HCT116 (cell line): ENCODE data around the gene LGR6. TPM values are rescaled to one million over a fixed set of nuclear protein-coding genes. Genes with fewer than 3 reads are reported as not detected.
A peak's percentile ranks its signal among the peaks of the same experiment; 100 is the strongest.

Experiments used
- ATAC-seq: fragments of 200-7000 bp; cut with Tn5 transposase; 2 replicates; pipeline ENCODE4 v1.9.1; 2020; ENCODE audit warnings: mild to moderate bottlenecking, moderate library complexity
- BruUV-seq: library from RNA; stranded (reverse); fragments of 400-500 nt; replicated peaks from 2 replicates; lab custom pipeline; 2021; lab: Mats Ljungman, UMichigan
- CTCF ChIA-PET: fragments of 300-600 bp; sonication (Branson Sonifier 250); formaldehyde crosslinking; loops from one replicate; lab custom pipeline; 2021; ENCODE audit warnings: antibody characterized with exemption; lab: Charles Lee
- POLR2A ChIA-PET: fragments of 300-600, 350-600 bp; sonication (Branson Sonifier 250); formaldehyde crosslinking; loops from one replicate; lab custom pipeline; 2021; ENCODE audit warnings: antibody characterized with exemption; lab: Charles Lee
- RAD21 ChIA-PET, 2 experiments: fragments of 300-600 bp; sonication (Branson Sonifier 250); formaldehyde crosslinking; loops; one replicate each; lab custom pipeline; 2023; ENCODE audit warnings: low total read pairs in 2 of 2; ENCODE audit not compliant: uncharacterized antibody in 2 of 2, unreplicated experiment in 2 of 2, low non-redundant PET in 1 of 2; lab: Charles Lee
- DNase-seq: peaks from one replicate; pipeline ENCODE4 v3.0.0-alpha.2; 2010; ENCODE audit warnings: low read depth, low spot score
- H2AFZ ChIP-seq: fragments of 200-600 bp; shearing (Covaris generic), sonication (generic); 2 replicates; pipeline ENCODE4 v1.6.1; 2017; ENCODE audit warnings: low read depth, mixed run types, mixed read lengths, antibody characterized with exemption, low read length; ENCODE audit not compliant: poor library complexity, severe bottlenecking
- H3K27ac ChIP-seq: 2 replicates; pipeline ENCODE4 v1.5.1; 2012; ENCODE audit warnings: low read depth, low read length
- H3K27me3 ChIP-seq: fragments of 200-600 bp; sonication (generic); 2 replicates; pipeline ENCODE4 v1.6.1; 2016; ENCODE audit warnings: mixed run types, low read length, mixed read lengths; ENCODE audit not compliant: insufficient read depth
- H3K36me3 ChIP-seq, 2 experiments: fragments of 200-500 bp in 1 of 2; fragments of 200-600 bp in 1 of 2; sonication (Bioruptor generic) in 1 of 2; sonication (generic) in 1 of 2; 2 replicates each; pipeline versions ENCODE4 v1.5.1 to v1.6.1; 2014 to 2016; ENCODE audit warnings: low read length in 2 of 2, inconsistent platforms in 1 of 2, mixed read lengths in 1 of 2, mixed run types in 1 of 2; ENCODE audit not compliant: insufficient read depth in 2 of 2, control insufficient read depth in 1 of 2
- H3K4me1 ChIP-seq, 2 experiments: fragments of 200-600 bp in 1 of 2; sonication (generic) in 1 of 2; 2 replicates each; pipeline versions ENCODE4 v1.5.1 to v1.6.1; 2012 to 2017; ENCODE audit warnings: low read length in 2 of 2, inconsistent platforms in 1 of 2, mild to moderate bottlenecking in 1 of 2, mixed read lengths in 1 of 2, mixed run types in 1 of 2, moderate library complexity in 1 of 2; ENCODE audit not compliant: insufficient read depth in 2 of 2, control insufficient read depth in 1 of 2
- H3K4me2 ChIP-seq: fragments of 200-600 bp; sonication (generic); 2 replicates; pipeline ENCODE4 v1.6.1; 2017; ENCODE audit warnings: mixed run types, low read length, mixed read lengths
- H3K4me3 ChIP-seq, 2 experiments: fragments of 200-600 bp in 1 of 2; sonication (generic) in 1 of 2; replicated peaks in 1 of 2; 2 replicates each; pipeline ENCODE4 v1.5.1; 2011 to 2016; ENCODE audit warnings: low read length in 2 of 2, control low read depth in 1 of 2, low read depth in 1 of 2, mild to moderate bottlenecking in 1 of 2, mixed read lengths in 1 of 2, mixed run types in 1 of 2
- H3K79me2 ChIP-seq: fragments of 200-600 bp; sonication (generic); 2 replicates; pipeline ENCODE4 v1.6.1; 2017; ENCODE audit warnings: mild to moderate bottlenecking, mixed run types, low read length, moderate library complexity, mixed read lengths; ENCODE audit not compliant: insufficient read depth
- H3K9ac ChIP-seq: fragments of 200-600 bp; sonication (generic); 2 replicates; pipeline ENCODE4 v1.6.1; 2016; ENCODE audit warnings: low read length, mixed read lengths
- H3K9me2 ChIP-seq: fragments of 200-600 bp; sonication (generic), shearing (Covaris generic); 2 replicates; pipeline ENCODE4 v1.6.1; 2017; ENCODE audit warnings: mixed run types, mild to moderate bottlenecking, moderate library complexity; ENCODE audit not compliant: insufficient read depth
- H3K9me3 ChIP-seq, 2 experiments: fragments of 200-500 bp in 1 of 2; fragments of 200-600 bp in 1 of 2; sonication (Bioruptor generic) in 1 of 2; sonication (generic) in 1 of 2; 2 replicates each; pipeline ENCODE4 v1.6.1; 2014 to 2017; ENCODE audit warnings: low read length in 2 of 2, mixed read lengths in 2 of 2, inconsistent platforms in 1 of 2, low read depth in 1 of 2, mild to moderate bottlenecking in 1 of 2, mixed run types in 1 of 2, moderate library complexity in 1 of 2; ENCODE audit not compliant: control insufficient read depth in 1 of 2, insufficient read depth in 1 of 2
- H4K20me1 ChIP-seq: fragments of 200-600 bp; sonication (generic), shearing (Covaris generic); 2 replicates; pipeline ENCODE4 v1.6.1; 2017; ENCODE audit warnings: mixed run types, mild to moderate bottlenecking, moderate library complexity; ENCODE audit not compliant: insufficient read depth
- CEBPB ChIP-seq: IDR thresholded peaks from 2 replicates; pipeline ENCODE4 v1.6.1; 2012; ENCODE audit warnings: low read depth
- ELF1 ChIP-seq: IDR thresholded peaks from 2 replicates; pipeline ENCODE4 v1.6.1; 2012; ENCODE audit warnings: low read depth, borderline replicate concordance
- EZH2phosphoT487 ChIP-seq: fragments of 200-600 bp; IDR thresholded peaks from 2 replicates; pipeline ENCODE4 v1.6.1; 2018; ENCODE audit warnings: antibody characterized with exemption, borderline replicate concordance
- FOSL1 ChIP-seq: IDR thresholded peaks from 2 replicates; pipeline ENCODE4 v1.6.1; 2012; ENCODE audit warnings: low read depth
- POLR2A ChIP-seq: IDR thresholded peaks from 2 replicates; pipeline ENCODE4 v1.7.0; 2011; ENCODE audit warnings: borderline replicate concordance; ENCODE audit not compliant: insufficient read depth, insufficient read length; ENCODE audit errors: extremely low read depth
- POLR2AphosphoS5 ChIP-seq: IDR thresholded peaks from 2 replicates; pipeline ENCODE4 v1.6.1; 2011; ENCODE audit warnings: mild to moderate bottlenecking, low read depth, low read length, moderate library complexity
- RAD21 ChIP-seq: IDR thresholded peaks from 2 replicates; pipeline ENCODE4 v1.6.1; 2012; ENCODE audit warnings: low read depth, mild to moderate bottlenecking
- SIN3A ChIP-seq: IDR thresholded peaks from 2 replicates; pipeline ENCODE4 v1.6.1; 2012; ENCODE audit warnings: low read depth
- SP1 ChIP-seq: IDR thresholded peaks from 2 replicates; pipeline ENCODE4 v1.6.1; 2012; ENCODE audit warnings: low read depth
- SRF ChIP-seq: IDR thresholded peaks from 2 replicates; pipeline ENCODE4 v1.6.1; 2012; ENCODE audit warnings: low read depth
- TCF7L2 ChIP-seq: IDR thresholded peaks from 2 replicates; pipeline ENCODE4 v1.7.0; 2011; ENCODE audit warnings: borderline replicate concordance, inconsistent platforms; ENCODE audit not compliant: insufficient read depth, insufficient read length; ENCODE audit errors: extremely low read depth
- YY1 ChIP-seq: IDR thresholded peaks from 2 replicates; pipeline ENCODE4 v1.6.1; 2011; ENCODE audit warnings: low read length, low read depth, moderate library complexity, mild to moderate bottlenecking; ENCODE audit not compliant: insufficient replicate concordance; ENCODE audit errors: extremely low read depth
- ZBTB33 ChIP-seq: IDR thresholded peaks from 2 replicates; pipeline ENCODE4 v1.6.1; 2011; ENCODE audit warnings: mild to moderate bottlenecking, low read length, moderate library complexity; ENCODE audit not compliant: insufficient replicate concordance; ENCODE audit errors: extremely low read depth
- intact Hi-C: fragments of 100-400 bp; cut with micrococcal nuclease; formaldehyde crosslinking; loops from 2 replicates; pipeline ENCODE4 v1.10.0; 2022
- total RNA-seq: library from RNA; stranded (reverse); gene quantifications from one replicate; pipeline ENCODE4 v1.2.1, GENCODE V29; 2021; ENCODE audit not compliant: unreplicated experiment

Gene LGR6
- total RNA-seq, 1 experiment from 2014 or later, result 0.20 TPM

- no peaks in the 10 kb centered on the region for H3K9me3 ChIP-seq
- no peaks in the 10 kb centered on the region for H4K20me1 ChIP-seq
- intact Hi-C loops, result no loop called here
- no peak overlapping the region for H3K9ac ChIP-seq
- H3K4me3 ChIP-seq, result 0 out of 4 replicates have a peak overlapping the region, but pooled peaks of 1 of the 2 experiments have one; percentile 8
- no peak for DNase-seq
- ChIA-PET CTCF (interaction anchor here (1.0 to 2.2 kb wide), 2 partner anchors 22 to 28 kb away, joined by 3 to 6 read pairs; no protein-coding TSS in a partner anchor), RAD21 (interaction anchor here in 1 of 2 experiments (0.5 kb wide), 1 partner anchor 27 kb away, joined by 3 read pairs; no protein-coding TSS in a partner anchor)
- H3K27ac ChIP-seq, result no peak overlapping the region
- peaks cover 56% of the 10 kb centered on the region; the same call in 1 of the 2 replicates for H3K27me3 ChIP-seq
- ATAC-seq, result 0 out of 2 replicates have a peak, but pooled peaks have one; percentile 4
- no peaks in the 10 kb centered on the region for H3K9me2 ChIP-seq
- no TSS peak for BruUV-seq
- TF ChIP-seq EZH2phosphoT487 (no peak), FOSL1 (no peak), TCF7L2 (no peak), ELF1 (no peak), SRF (no peak)
- TF ChIP-seq, all 23 proteins: peak for 0
- POLR2A ChIA-PET, result no interaction called here
- Histone ChIP-seq H3K4me1 (peaks cover 0 to 6% of the 10 kb centered on the region in 2 experiments; a peak in 2 of 4 replicates), H3K36me3 (no peaks in the 10 kb centered on the region), H2AFZ (no peak overlapping the region), H3K79me2 (no peaks in the 10 kb centered on the region), H3K4me2 (0 out of 2 replicates have a peak overlapping the region, but pooled peaks have one; percentile 15)
Observed at GRCh38 chr1:202214089-202214843, 20.7 kb downstream of the LGR6 start.

- no peaks in the 10 kb centered on the region for H3K79me2 ChIP-seq
- ChIA-PET POLR2A (no interaction called here), RAD21 (no interaction called here), CTCF (no interaction called here)
- no peak overlapping the region for H3K27ac ChIP-seq
- no peaks in the 10 kb centered on the region for H3K9me3 ChIP-seq
- no peak overlapping the region for H2AFZ ChIP-seq
- H3K4me1 ChIP-seq, result peaks cover 0 to 6% of the 10 kb centered on the region in 2 experiments; a peak in 2 of 4 replicates
- H3K36me3 ChIP-seq, result no peaks in the 10 kb centered on the region
- H3K4me2 ChIP-seq, result no peak overlapping the region
- intact Hi-C loops, result no loop called here
- no peaks in the 10 kb centered on the region for H3K9me2 ChIP-seq
- ATAC-seq (no peak), DNase-seq (no peak)
- H3K9ac ChIP-seq, result no peak overlapping the region
- H3K27me3 ChIP-seq, result peaks cover 59% of the 10 kb centered on the region; the same call in 1 of the 2 replicates
- no peak overlapping the region for H3K4me3 ChIP-seq
- BruUV-seq, result no TSS peak
- no peaks in the 10 kb centered on the region for H4K20me1 ChIP-seq
- no peak for TF ChIP-seq POLR2AphosphoS5
- TF ChIP-seq TCF7L2, result no peak
- no peak for TF ChIP-seq EZH2phosphoT487
- no peak for TF ChIP-seq FOSL1
- no peak for TF ChIP-seq SP1
- TF ChIP-seq POLR2A, result no peak
- no peak for TF ChIP-seq YY1
- TF ChIP-seq ZBTB33, result no peak
- no peak for TF ChIP-seq RAD21
- TF ChIP-seq CEBPB, result no peak
- TF ChIP-seq SIN3A, result no peak
- no peak for TF ChIP-seq SRF
Observed at GRCh38 chr1:202215472-202216130, 22.0 kb downstream of the LGR6 start.
